BLaER1 (cell line): ENCODE measurements around the gene ODF2.
A peak's percentile ranks its signal among the peaks of the same experiment; 100 is the strongest.

Experiments
- H3K27ac ChIP-seq: shearing (Covaris generic); formaldehyde crosslinking; 2 replicates; pipeline ENCODE4 v1.8.1; 2022
- H3K27me3 ChIP-seq: shearing (Covaris generic); formaldehyde crosslinking; 2 replicates; pipeline ENCODE4 v1.8.1; 2022
- H3K36me3 ChIP-seq: shearing (Covaris generic); formaldehyde crosslinking; 2 replicates; pipeline ENCODE4 v1.8.1; 2022
- H3K4me1 ChIP-seq: shearing (Covaris generic); formaldehyde crosslinking; 2 replicates; pipeline ENCODE4 v1.8.1; 2022
- H3K4me2 ChIP-seq: shearing (Covaris generic); formaldehyde crosslinking; 2 replicates; pipeline ENCODE4 v1.8.1; 2022
- H3K4me3 ChIP-seq: shearing (Covaris generic); formaldehyde crosslinking; 2 replicates; pipeline ENCODE4 v1.8.1; 2022
- H3K9ac ChIP-seq: shearing (Covaris generic); formaldehyde crosslinking; 2 replicates; pipeline ENCODE4 v1.8.1; 2022
- H3K9me3 ChIP-seq: shearing (Covaris generic); formaldehyde crosslinking; 2 replicates; pipeline ENCODE4 v1.8.1; 2022
- H4K20me1 ChIP-seq: shearing (Covaris generic); formaldehyde crosslinking; 2 replicates; pipeline ENCODE4 v1.8.1; 2022
- Cebpa-rat ChIP-seq: shearing (Covaris generic); IDR thresholded peaks from 2 replicates; pipeline ENCODE4 v1.8.1; 2022

Gene ODF2

DNA sequence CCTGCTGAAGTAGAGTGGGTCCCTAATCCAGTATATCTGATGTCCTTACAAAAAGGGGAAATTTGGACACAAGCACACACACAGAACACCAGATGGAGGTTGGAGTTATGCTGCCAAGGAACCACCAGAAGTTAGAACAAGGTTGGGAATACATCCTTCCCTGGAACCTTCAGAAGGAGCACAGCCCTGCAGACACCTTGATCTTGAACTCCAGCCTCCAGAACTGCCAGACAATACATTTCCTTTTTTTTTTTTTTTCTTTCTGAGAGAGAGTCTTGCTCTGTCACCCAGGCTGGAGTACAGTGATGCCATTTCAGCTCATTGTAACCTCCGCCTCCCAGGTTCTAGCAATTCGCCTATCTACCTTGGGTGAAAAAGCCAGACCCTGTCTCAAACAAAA is 7.1 kb upstream of the ODF2 start:
- no peaks in the 10 kb centered on the region for H3K4me1 ChIP-seq
- no peaks in the 10 kb centered on the region for H3K27me3 ChIP-seq
- no peak for TF ChIP-seq Cebpa-rat
- no peak overlapping the region for H3K27ac ChIP-seq
- H3K9me3 ChIP-seq: no peaks in the 10 kb centered on the region
- H3K4me2 ChIP-seq: no peak overlapping the region
- no peak overlapping the region for H3K9ac ChIP-seq
- H3K36me3 ChIP-seq: no peaks in the 10 kb centered on the region
- no peaks in the 10 kb centered on the region for H4K20me1 ChIP-seq
- H3K4me3 ChIP-seq: no peak overlapping the region

DNA sequence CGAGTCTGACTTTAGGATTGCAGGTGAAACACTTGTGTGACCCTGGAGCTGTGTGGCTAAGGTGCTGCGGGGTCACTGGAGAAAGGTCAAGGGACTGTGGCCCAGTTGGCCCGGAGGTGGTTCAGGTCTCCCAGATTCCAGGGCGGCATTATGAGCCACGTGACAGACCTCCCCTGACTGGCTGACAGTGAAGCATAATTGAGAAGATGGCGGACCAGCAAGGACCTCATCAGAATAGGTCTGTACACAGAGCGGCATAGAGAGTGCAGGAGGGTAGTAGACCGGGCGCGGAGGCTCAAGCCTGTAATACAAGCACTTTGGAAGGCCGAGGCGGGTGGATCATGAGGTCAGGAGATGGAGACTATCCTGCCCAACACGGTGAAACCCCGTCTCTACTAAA is 815 bp upstream of the ODF2 start:
- H4K20me1 ChIP-seq: peaks cover 27% of the 10 kb centered on the region
- no peak overlapping the region for H3K9ac ChIP-seq
- peaks cover 34% of the 10 kb centered on the region for H3K4me1 ChIP-seq
- H3K4me3 ChIP-seq: no peak overlapping the region
- H3K27ac ChIP-seq: no peak overlapping the region
- TF ChIP-seq Cebpa-rat: no peak
- no peaks in the 10 kb centered on the region for H3K27me3 ChIP-seq
- no peaks in the 10 kb centered on the region for H3K9me3 ChIP-seq
- no peak overlapping the region for H3K4me2 ChIP-seq
- H3K36me3 ChIP-seq: peaks cover 13% of the 10 kb centered on the region

DNA sequence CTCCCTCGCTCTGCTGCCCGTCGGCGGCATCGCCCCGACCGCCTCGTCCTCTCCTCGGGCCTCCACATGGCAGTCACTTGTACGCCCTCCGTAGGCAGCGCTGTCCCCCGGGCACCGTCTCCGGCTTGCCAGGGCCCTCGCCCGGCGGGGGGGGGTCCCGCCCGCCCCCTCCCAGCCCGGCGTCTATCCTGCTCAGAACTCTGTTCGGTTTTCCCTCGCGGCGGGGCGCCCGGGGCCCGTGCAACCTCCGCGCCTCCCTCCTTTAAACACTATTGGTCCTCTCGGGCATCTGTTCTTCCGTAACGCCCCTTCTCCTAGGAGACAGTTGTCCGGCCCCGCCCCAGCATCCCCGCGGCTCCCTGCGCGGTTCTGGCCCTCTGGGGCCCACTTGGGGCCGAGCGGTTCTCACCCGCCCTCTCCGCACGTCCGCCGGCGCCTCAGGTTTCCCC is 831 bp downstream of the ODF2 start:
- H3K36me3 ChIP-seq: peaks cover 29% of the 10 kb centered on the region
- peak overlapping the region; percentile 99 for H3K4me2 ChIP-seq
- no peak for TF ChIP-seq Cebpa-rat
- H3K9ac ChIP-seq: peak overlapping the region; percentile 93
- peak overlapping the region; percentile 99 for H3K4me3 ChIP-seq
- H4K20me1 ChIP-seq: peaks cover 27% of the 10 kb centered on the region
- peak overlapping the region; percentile 94 for H3K27ac ChIP-seq
- H3K9me3 ChIP-seq: no peaks in the 10 kb centered on the region
- H3K27me3 ChIP-seq: no peaks in the 10 kb centered on the region
- peaks cover 36% of the 10 kb centered on the region for H3K4me1 ChIP-seq

- Histone ChIP-seq H3K4me3 (peak overlapping the region; percentile 99), H4K20me1 (peaks cover 27% of the 10 kb centered on the region), H3K4me2 (peak overlapping the region; percentile 99), H3K4me1 (peaks cover 36% of the 10 kb centered on the region), H3K27me3 (no peaks in the 10 kb centered on the region), H3K36me3 (peaks cover 35% of the 10 kb centered on the region), H3K9ac (peak overlapping the region; percentile 93), H3K9me3 (no peaks in the 10 kb centered on the region), H3K27ac (peak overlapping the region; percentile 26)
- TF ChIP-seq Cebpa-rat: no peak
Measured at GRCh38 chr9:128457207-128457606, 1.4 kb downstream of the ODF2 start.

- Histone ChIP-seq H3K4me1 (peaks cover 36% of the 10 kb centered on the region), H3K27me3 (no peaks in the 10 kb centered on the region), H3K4me3 (no peak overlapping the region), H3K9ac (peak overlapping the region; percentile 43), H3K4me2 (peak overlapping the region; percentile 27; the same call in 1 of the 2 replicates), H3K36me3 (peaks cover 53% of the 10 kb centered on the region), H3K9me3 (no peaks in the 10 kb centered on the region), H4K20me1 (peaks cover 27% of the 10 kb centered on the region), H3K27ac (no peak overlapping the region)
- no peak for TF ChIP-seq Cebpa-rat
Measured at GRCh38 chr9:128459011-128459410, 3.2 kb downstream of the ODF2 start.

- H3K36me3 ChIP-seq: peaks cover 69% of the 10 kb centered on the region
Measured at GRCh38 chr9:128469070-128469469, 13.3 kb downstream of the ODF2 start.

DNA sequence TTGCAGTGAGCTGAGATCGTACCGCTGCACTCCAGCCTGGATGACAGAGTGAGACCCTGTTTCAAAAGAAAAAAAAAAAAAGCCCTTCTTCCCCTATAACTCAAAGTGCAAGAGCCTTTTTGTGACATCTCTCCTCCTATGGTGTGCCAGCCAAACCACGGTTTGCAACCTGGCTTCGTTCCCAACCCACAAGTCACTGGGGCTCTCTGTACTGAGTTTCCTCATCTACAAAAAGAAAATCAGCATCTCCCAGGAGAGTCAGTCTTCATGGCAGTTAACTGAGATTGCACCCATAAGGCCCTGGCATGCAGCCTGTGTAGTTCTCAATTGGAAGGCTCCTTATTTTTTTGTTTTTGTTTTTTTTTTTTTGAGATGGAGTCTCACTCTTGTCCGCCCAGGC is 14.8 kb downstream of the ODF2 start:
- peak; percentile 69 for TF ChIP-seq Cebpa-rat

More at GRCh38 chr9:128469070-128469469, 13.3 kb downstream of the ODF2 start:
- peaks cover 62% of the 10 kb centered on the region for H3K4me1 ChIP-seq
- TF ChIP-seq Cebpa-rat: no peak
- H3K4me3 ChIP-seq: no peak overlapping the region
- H4K20me1 ChIP-seq: no peaks in the 10 kb centered on the region
- H3K27me3 ChIP-seq: no peaks in the 10 kb centered on the region
- H3K27ac ChIP-seq: peak overlapping the region; percentile 72
- no peak overlapping the region for H3K9ac ChIP-seq
- H3K9me3 ChIP-seq: no peaks in the 10 kb centered on the region
- H3K4me2 ChIP-seq: peak overlapping the region; percentile 68

DNA sequence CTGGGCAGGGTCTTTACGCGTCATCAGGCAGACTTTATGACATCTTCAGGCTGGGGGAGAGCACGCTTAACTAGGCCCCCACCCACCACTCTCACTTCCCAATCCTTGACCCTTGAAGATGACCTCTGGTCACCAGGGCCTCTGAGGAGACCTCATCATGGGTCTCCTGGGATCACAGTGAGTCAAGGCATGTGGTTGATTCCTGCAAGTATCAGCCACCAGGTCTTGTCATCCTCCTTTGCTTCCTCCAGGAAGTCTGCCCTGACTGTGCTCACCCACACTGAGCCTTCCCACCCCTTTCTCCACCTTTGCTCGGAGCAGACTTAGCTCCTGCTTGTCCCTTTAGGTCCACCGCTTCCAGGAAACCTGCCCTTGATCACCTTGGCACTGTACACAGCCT is 17.3 kb downstream of the ODF2 start:
- Histone ChIP-seq H3K4me2 (peak overlapping the region; percentile 86), H3K27me3 (no peaks in the 10 kb centered on the region), H3K36me3 (peaks cover 76% of the 10 kb centered on the region), H3K27ac (peak overlapping the region; percentile 81), H3K4me1 (peaks cover 55% of the 10 kb centered on the region), H3K9me3 (no peaks in the 10 kb centered on the region), H3K4me3 (no peak overlapping the region), H4K20me1 (no peaks in the 10 kb centered on the region), H3K9ac (peak overlapping the region; percentile 63; the same call in 1 of the 2 replicates)
- TF ChIP-seq Cebpa-rat: no peak

More for the DNA sequence above, 14.8 kb downstream of the ODF2 start:
- H3K9me3 ChIP-seq: no peaks in the 10 kb centered on the region
- H4K20me1 ChIP-seq: no peaks in the 10 kb centered on the region
- H3K9ac ChIP-seq: peak overlapping the region; percentile 63
- H3K4me1 ChIP-seq: peaks cover 62% of the 10 kb centered on the region
- no peaks in the 10 kb centered on the region for H3K27me3 ChIP-seq
- peaks cover 71% of the 10 kb centered on the region for H3K36me3 ChIP-seq
- 0 out of 2 replicates have a peak overlapping the region, but pooled peaks have one; percentile 31 for H3K4me3 ChIP-seq
- peak overlapping the region; percentile 86 for H3K4me2 ChIP-seq
- H3K27ac ChIP-seq: peak overlapping the region; percentile 81

- TF ChIP-seq Cebpa-rat: no peak
- no peak overlapping the region for H3K9ac ChIP-seq
- peaks cover 89% of the 10 kb centered on the region for H3K36me3 ChIP-seq
- H3K27me3 ChIP-seq: no peaks in the 10 kb centered on the region
- no peaks in the 10 kb centered on the region for H4K20me1 ChIP-seq
- peaks cover 28% of the 10 kb centered on the region for H3K4me1 ChIP-seq
- no peaks in the 10 kb centered on the region for H3K9me3 ChIP-seq
- no peak overlapping the region for H3K27ac ChIP-seq
- no peak overlapping the region for H3K4me3 ChIP-seq
- no peak overlapping the region for H3K4me2 ChIP-seq
Measured at GRCh38 chr9:128475867-128476266, 20.1 kb downstream of the ODF2 start.

- Histone ChIP-seq H3K36me3 (peaks cover 100% of the 10 kb centered on the region), H3K9me3 (no peaks in the 10 kb centered on the region), H3K4me2 (no peak overlapping the region), H3K4me3 (no peak overlapping the region), H3K9ac (no peak overlapping the region), H3K27ac (no peak overlapping the region), H4K20me1 (no peaks in the 10 kb centered on the region), H3K4me1 (no peaks in the 10 kb centered on the region), H3K27me3 (no peaks in the 10 kb centered on the region)
- TF ChIP-seq Cebpa-rat: no peak
Measured at GRCh38 chr9:128479262-128479661, 23.5 kb downstream of the ODF2 start.

DNA sequence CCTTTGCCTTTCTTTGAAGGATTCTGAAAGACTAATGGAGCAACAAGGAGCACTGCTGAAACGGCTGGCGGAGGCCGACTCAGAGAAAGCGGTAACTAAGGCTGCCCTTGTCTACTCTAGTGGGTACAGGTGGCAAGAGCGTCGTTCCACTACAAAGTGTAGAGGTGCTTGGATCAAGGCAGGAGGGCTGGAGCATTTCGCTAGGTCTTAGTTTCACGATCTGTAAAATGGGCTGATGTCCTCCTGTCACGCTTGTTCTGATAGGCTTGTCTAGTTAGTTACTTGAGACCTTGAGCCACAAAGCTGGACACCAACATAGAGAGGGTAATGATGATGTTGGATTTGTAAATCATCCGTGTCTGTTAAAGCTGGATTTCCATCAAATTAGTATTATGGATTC is 25.8 kb downstream of the ODF2 start:
- no peaks in the 10 kb centered on the region for H3K4me1 ChIP-seq
- no peak overlapping the region for H3K4me3 ChIP-seq
- no peak for TF ChIP-seq Cebpa-rat
- peaks cover 100% of the 10 kb centered on the region for H3K36me3 ChIP-seq
- no peak overlapping the region for H3K9ac ChIP-seq
- no peaks in the 10 kb centered on the region for H4K20me1 ChIP-seq
- no peak overlapping the region for H3K27ac ChIP-seq
- H3K27me3 ChIP-seq: no peaks in the 10 kb centered on the region
- H3K4me2 ChIP-seq: no peak overlapping the region
- no peaks in the 10 kb centered on the region for H3K9me3 ChIP-seq
